HG03439 (cell line): ENCODE measurements around the gene SSR2.
A peak's percentile ranks its signal among the peaks of the same experiment; 100 is the strongest.
"Not testable (repeated sequence)": the region's sequence is repeated elsewhere in the genome, so short reads cannot be mapped to it uniquely, and the experiment has no call there.

ENCODE experiments used
- ATAC-seq: cut with Tn5 transposase; IDR thresholded peaks from one replicate; pipeline ENCODE4 v1.9.1; 2021; ENCODE audit warnings: mild to moderate bottlenecking, moderate library complexity; ENCODE audit not compliant: unreplicated experiment

Gene SSR2

DNA sequence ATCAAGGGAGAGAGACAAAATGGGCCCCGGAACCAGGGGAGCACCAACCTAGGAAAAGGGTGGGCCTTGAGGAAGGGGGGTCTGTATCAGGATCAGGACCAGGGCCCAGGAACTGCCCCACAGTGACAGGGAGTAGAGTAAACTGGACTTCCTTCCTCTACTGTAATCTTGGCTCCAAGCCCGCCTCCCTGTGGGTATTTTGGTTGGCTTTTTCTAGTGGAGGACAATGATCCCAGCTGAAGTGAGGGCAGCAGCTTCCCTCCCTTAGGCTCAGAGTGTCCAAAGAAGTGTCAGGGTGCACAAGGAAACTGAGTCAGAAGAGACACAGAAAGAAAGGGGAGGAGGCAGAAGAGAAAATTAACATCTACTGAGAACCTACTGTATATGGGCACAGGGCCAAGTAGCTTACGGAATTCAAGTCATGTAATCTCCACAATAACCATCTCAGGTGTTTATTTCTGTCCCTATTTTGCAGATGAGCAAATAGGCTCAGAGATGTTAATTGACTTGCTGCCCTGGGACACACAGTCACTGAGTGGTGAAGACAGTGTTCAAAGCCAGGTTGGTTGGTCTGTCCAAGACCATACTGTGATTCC is 28.0 kb upstream of the SSR2 start:
- no peak for ATAC-seq

DNA sequence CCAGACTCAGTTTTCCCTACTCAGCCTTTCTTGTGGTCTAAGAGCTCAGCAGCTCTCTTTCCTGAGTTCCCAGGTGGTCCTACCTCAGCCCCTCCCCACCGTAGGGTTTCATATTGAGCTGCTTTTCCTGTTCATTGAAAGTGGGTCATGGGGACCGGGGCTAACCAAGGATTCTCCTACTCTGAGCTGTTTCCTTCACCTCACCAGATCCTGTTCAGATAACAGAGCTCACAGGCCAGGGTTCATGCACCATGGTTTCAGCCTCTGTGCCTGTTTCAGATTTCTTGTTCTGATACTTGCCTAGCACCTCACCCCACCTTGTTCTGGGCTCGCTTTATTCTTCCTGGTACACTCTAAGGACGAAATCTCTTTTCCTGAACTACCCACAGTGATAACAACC is 24.3 kb upstream of the SSR2 start:
- ATAC-seq, result no peak

DNA sequence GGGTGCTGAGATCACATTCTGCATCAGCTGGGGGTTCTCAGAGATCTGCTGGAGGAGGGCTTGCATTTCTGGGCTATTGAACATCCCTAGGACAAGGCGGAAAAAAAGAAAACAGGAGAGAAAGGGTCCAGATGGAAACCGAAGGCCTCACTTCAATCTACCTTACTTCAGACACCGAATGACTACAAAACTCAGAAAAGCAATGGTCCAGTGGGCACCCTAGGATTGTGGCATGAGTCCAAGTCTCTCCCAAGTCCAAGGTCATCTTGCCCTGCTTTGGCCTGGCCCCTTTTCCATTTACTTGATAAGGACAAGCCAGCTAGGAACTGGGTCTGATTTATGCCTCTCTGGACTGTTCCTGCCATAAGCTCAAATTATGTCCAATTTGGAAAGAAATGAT is 22.1 kb upstream of the SSR2 start:
- ATAC-seq, result no peak

DNA sequence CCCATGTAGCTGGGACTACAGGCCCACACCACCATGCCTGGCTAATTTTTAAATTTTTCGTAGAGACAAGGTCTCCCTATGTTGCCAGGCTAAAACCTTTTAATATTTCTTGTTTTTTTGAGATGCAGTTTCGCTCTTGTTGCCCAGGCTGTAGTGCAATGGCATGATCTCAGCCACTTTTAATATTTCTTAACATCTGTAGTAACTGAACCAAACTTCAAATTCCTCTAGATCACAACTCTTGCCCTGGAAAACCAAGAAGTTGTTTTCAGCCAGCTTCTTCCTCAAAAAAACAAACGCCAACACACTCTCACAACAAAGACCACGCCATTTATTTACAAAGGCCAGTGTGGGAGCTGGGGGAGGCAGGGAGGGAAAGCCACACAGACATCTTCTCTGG is 14.2 kb upstream of the SSR2 start:
- ATAC-seq, result not testable (repeated sequence)

DNA sequence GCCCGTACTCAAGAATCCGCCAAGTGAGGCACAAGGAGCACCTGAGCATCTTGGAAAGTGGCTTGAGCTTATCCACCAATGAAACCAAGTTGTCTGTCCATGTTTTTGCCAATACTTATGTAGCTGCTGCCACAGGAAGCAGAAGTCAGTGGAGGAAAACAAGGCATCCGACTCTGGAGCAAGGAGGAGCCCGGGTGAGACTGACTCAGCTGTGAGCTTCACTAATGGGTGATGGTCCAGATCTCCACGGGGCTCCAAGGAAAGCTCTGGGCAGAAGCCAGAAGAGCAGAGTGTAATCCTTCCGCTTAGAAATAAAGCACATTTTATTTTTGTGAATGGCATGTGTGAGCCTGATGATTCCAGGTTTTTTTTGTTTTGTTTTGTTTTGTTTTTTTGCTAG is 12.3 kb upstream of the SSR2 start:
- ATAC-seq, result no peak

DNA sequence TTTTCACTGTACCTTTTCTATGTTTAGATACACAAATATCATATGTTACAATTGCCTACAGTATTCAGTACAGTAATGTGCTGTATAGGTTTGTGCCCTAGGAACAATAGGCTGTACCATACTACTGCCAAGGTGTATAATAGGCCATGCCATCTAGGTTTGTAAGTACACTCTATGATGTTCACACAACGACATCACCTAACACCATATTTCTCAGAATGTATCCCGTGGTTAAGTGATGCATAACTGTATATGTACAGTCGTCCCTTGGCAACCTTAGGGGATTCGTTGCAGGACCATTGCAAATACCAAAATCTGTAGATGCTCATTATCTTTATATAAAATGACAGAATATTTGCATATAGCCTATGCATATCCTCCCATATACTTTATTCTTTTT is 5.8 kb upstream of the SSR2 start:
- ATAC-seq, result no peak

DNA sequence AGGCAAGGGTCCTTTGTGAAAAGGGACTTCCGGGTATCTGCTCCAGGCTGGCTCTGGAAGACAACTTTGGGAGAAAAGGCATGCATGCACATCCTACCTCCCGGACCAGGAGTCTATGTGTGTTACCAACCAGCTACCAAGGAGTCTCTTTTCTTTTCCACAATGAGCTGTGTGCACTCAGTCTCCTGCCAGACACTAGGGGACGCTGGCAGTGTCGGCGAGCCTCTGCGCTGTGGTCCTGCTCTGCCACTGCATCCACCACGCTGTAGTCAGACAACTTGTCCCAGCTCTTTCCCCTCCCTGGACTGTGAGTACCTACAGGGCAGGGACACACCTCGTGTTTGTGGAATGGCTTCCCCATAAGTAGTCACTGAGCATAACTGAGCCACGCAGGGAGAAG is 5.1 kb upstream of the SSR2 start:
- ATAC-seq, result no peak

DNA sequence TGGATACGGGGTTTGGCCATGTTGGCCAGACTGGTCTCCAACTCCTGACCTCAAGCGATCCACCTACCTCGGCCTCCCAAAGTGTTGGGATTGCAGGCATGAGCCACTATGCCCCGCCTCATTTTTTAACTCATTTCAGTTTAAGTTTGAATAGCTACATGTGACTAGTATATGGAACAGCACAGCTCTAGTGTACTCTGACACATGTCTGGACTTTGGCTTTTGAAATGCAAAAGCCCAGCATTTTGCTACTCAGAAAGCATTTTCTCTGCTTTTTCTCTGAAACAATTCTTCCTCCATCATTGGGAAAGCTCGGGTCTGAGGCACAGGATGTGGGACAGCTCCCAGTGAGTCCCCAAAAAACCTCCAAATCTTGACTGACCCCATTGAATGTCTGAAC is 4.0 kb upstream of the SSR2 start:
- ATAC-seq, result no peak

DNA sequence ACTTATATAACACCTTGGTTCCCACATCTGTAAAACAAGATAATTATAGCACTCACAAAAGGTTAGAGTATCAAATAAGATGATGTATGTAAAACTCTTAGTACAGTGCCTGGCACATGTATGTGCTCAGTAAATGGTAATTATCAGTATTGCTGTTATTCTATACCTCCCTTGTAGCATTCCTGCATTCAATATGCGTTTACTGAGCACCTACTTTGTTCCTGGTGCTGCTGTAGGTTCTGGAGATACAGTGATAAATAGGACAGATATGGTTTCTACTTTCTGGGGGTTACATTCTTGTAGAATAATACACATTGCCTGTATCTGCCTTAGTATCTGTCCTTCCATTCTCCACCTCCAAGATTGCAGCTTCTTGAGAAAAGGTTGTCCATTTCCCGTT is 1.2 kb upstream of the SSR2 start:
- ATAC-seq, result no peak

DNA sequence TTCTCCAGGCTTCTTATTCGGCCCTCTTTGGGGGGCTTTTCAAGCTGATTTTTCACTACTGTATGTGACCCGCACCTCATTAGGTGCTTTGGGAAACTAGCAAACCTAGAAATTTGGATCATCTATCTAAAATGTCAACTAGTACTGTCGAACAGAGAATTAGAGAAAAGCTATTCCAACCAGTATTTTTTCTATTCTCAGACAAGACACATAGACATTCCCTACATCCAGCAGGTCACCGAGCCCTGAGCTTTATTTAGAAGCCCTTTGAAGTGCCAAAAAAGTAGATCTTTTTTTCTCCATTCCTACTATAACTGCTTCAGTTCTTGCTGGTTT is 310 bp upstream of the SSR2 start:
- no peak for ATAC-seq

DNA sequence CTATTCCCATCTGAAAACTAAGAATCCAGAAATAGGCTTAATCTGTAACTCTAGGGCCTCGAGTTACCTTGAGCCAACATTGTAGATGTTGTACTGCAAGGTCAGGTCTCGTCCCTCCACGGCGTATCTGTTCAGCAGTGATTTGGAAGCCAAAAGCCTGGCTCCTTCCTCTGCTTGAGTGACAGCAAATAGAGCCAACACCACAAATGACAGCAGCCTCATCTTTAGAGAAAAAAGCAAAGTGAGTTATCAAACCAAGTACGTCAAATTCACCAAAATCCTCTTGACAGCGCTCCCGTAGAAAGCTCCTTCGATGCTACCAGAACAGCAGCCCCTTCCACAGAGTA is 832 bp downstream of the SSR2 start:
- ATAC-seq, result no peak

DNA sequence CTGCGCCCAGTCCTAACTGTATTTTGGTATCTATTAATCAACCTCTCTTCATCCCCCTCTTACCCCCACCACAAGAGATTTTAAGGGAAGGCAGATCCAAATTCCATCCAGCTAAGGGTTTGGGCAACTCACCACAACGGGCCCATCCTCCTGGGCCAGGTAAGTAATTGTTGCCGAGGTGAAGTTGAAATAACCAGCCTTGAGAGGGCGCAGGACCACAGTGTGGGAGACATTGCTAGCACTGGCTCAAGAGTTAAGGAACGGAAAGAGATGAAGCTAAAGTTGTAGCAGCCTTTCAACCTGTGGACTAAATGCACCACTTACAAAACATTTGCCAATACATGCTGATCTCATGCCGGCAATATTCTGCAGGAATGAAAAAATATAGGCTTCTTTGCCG is 5.9 kb downstream of the SSR2 start:
- ATAC-seq, result no peak

DNA sequence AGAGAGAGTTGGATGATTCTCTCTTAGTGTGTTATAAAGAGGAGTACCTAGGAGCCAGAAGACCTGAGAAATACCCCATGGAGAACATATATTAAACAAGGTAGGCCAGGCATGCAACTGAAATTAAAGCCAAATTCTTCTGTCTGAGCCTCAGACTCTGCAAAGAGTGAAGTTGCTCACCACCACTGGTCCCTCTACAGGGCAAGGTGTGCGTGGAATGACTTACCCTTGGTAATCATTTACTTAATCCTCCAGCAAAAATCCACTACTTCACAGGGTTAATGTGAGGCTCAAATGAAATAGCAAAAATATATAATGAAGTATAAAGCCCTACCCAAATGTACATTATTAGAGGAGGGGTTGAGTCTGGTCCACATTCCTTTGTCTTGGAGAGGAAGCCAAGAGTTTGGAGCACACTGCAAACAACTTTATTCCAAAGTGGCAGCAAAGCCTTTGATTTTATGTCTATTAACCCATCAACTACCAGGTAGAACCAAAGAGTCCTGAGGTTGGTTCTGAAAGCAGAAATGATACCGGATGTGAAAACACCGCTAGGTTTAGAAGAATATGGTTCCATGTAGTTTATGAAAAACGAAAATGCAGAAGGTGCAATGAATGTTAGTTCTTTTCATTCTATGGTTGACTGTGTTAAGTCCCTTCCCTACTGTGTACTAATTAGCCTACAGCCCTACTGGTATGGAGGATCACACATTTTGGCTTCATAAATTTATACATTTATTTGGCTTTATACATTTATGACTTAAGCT is 8.5 kb downstream of the SSR2 start:
- ATAC-seq, result peak; percentile 52

DNA sequence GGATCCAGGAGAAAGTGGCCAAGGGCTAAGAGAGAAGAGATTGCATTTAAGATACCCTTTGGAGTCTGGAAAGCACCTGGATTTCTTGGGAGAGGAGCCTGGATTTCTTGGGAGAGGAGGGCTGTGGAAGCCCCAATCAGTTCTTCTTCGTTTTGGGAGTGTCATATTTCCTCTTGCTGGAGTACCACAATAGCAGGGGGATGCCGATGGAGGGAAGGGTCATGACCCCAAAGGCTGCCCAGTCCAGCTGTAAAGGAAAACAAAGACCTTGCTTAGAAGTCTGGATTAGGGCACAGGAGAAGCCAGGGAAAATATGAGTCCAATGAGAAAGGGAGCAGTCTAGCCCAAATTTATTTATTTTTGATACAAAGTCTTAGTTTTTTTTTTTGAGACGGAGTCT is 11.3 kb downstream of the SSR2 start:
- ATAC-seq, result no peak

DNA sequence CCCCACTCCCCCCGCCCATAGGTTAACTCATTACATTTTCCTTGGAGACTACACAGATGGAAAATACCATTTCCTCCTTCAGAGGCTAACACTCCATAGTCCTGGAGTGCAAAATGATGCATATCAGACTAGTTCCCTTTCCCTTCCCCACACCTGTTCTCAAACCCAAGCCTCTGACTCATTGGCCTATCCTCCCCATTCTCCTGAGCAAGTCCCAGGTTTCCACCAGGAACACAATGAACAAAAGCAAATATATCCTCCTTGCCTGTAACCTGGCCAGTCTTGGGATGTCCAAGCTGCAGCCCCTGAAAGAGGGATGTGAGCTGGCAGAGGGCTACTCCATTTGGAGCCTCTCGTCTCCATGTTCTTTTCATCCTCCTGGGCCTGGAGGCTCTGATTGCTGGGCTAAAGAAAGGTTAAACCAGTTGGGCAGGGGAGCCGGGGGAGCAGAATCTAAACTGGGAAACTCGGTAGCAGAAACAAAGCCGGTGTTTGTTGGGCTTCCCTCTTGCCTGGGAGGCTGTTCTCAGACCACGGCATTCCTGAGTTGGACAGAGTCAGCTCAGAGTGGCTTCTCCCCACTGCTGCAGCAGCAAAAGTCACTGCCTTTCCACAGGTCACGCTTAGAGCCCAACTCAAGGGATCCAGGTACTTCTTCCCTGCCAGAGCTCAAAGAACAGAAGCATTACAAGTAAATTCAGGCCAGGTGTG is 13.9 kb downstream of the SSR2 start:
- no peak for ATAC-seq

DNA sequence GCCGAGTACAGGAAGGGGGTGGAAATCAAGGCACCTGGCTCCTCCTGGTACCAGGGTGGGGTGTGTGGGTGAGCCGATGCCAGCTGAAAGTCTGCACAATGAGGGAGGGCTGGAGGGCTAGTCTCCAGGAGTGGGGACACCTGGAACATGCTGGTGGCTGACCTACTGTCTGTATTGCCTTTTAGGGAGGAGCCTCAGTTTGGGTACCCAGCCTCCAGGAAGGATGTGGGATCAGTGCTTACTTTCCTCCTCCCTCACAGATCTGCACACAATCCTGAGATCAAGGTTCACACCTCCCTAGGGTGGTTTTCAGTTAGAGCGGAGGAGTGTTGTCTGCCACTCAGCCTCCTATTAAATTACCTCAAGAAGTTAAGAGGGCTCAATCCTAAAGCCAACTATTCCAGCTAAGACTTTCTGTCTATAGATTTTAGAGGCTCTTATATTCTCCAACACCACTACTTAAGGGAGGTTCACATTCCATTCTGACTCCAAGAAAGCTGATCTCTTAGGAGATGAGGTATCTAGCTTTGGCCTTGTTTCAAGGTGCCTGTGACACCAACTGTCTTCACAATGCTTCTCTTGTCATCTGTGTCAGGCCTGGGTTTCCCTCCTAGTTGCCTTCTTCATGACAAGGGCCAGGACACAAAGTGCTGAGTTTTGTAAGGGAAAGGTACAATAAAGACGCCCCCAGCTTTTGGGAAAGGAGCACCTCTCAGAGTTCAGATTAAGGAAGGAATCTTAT is 15.7 kb downstream of the SSR2 start:
- no peak for ATAC-seq

DNA sequence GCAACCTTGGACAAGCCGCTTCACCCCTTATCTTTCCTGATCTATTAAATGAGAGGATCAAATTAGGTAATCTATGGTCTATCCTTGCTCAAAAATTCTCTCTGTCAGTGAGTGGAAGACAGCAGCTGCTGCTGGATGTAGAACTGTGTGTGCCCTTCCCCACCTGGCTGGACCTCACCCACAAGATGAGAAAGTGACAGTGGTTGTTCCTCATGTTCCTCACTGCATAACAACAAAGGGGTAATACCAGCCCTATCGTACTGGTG is 16.9 kb downstream of the SSR2 start:
- no peak for ATAC-seq

DNA sequence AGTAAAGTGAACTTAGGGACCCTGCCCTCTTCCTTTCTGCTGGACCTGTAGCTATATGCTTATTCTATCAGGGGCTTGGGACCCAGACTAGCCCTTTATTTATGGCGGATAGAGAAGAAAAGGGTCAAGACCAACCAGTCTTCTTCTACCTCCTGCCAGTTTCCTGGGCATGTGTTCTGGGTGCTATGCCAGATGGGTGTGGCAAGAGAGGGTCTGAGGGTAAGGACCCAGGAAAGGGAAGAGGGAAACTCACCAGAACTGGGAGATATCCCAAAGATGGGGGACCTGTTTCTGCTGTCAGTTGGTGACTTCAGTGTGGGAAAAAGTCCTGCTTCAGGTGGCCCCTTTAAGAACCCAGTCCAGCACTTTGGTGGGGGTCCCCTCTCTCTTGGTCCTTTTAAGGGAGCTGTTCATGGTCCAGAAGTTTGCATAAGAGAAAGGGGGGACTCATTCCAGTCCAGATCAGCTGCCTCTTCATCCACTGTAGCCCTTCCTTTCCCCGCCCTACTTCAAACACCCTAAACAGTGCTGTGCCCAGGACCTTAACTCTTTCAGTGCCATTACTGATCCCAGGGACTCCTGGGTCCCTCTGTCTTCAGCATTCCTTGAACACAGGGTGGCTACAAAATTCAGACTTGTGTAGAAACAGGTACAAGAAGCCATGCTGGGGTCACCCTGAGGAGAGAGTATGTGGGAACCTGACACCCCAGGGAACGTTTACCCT is 18.4 kb downstream of the SSR2 start:
- ATAC-seq, result no peak

DNA sequence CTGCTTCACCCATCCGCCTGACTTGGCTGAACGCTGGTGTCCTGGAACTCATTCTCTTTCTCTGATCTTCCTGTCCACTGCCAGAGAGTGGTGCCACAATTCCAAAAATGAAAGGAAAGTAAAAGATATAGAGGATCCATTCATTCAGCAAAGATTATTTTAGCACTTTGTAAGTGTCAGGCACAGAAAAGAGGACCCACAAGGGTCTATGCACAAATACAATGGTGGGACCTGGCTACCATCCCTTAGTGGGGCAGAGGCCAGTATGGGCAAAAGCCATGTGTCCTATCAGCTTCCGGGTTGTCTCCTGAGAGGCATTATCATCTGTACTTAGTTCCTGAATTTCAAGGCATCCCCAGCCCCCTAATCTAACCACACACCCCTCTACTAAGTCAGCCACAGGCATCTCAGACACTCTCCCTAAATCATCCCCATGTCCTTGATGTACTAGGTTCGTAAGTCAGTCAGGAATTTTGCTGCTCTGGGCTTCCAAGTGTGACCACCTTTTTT is 19.0 kb downstream of the SSR2 start:
- no peak for ATAC-seq

DNA sequence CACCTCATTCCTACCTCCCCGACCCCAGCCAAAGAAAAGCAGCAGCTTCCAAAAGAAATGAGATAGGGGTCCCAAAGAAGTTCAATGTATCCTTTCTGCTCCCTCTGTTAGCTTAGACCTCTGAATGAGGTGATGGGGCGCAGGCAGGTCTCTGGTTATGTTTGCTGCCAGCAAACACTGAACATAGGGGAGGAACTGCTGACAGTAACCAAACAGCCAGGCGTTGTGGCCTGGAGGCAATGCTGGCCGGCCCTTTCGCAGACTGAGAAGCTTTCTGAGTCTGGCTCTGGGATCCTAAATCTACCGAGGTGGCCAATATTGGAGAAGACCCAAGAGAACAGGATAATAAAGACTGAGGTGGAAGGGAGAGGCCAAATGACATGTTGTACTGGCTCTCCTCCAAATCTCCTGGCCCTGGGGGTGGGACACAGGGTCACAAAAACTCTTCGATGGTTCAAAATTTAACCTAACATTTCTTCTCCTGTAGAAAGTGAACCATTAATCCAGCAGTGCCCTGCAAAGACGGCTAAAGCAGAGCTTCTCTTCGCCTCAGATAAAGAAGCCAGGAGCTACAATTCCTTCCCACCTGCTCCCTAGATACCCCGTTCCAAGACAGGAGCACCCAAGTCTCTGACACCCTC is 19.6 kb downstream of the SSR2 start:
- no peak for ATAC-seq

DNA sequence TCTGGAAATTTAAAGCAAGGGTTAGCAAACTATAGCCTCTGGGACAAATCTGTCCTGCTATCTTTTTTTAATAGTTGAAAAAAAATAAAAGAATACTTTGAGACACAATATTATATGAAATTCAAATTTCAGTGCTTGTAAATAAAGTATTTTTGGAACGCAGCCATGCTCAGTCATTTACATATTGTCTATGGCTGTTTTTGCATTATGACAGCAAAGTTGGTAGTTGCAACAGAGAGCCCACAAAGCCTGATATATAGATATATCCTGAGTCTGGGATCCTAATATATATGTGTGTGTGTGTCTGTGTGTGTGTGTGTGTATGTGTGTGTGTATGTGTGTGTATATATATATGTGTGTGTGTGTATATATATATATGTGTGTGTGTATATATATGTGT is 20.8 kb downstream of the SSR2 start:
- ATAC-seq, result no peak
